ENCODE results near the gene CPNE6.
A peak's percentile ranks its signal among the peaks of the same experiment; 100 is the strongest.

Gene CPNE6

DNA sequence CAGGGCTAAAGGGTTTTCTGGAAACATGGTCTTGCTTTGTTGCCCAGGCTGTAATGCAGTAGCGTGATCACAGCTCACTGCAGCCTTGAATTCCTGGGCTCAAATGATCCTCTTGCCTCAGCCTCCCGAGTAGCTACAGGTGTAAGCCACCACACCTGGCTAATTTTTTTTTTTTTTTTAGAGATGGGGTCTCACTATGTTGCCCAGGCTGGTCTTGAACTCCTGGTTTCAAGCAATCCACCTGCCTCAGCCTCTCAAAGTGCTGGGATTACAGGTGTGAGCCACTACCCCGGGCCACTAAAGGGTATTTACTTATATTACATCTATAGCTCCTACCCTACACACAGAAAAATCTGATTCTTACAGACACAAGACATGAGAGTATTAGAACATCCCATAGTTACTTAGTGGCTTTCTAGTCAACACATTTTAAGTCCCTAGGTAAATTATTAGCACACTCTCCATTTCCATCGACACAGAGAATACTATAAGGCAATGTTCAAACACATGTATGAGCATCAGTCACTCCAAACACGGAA, 37.0 kb downstream of the CPNE6 start:
- DNase-seq, result no peak

DNA sequence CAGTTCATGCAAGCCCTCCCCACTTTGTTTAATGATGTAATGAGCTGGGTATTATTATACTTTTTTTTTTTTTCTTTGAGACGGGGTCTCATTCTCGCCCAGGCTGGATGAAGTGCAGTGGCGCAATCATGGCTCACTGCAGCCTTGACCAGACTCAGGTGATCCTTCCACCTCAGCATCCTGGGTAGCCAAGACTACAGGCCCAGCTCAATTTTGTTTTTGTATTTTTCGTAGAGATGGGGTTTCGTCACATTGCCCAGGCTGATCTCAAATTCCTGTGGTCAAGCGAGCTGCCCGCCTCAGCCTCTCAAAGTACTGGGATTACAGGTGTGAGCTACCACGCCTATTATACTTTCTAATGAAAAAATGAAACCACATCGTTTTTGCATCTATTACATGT, 38.7 kb downstream of the CPNE6 start:
- no peak for DNase-seq

- DNase-seq, result no peak
These were observed 39.2 kb downstream of the CPNE6 start for GRCh38 chr14:24110523-24110922.

GRCh38 chr14:24113379-24113800, 42.0 kb downstream of the CPNE6 start:
- peak in 1 of 2 donors; percentile 1 for DNase-seq

GRCh38 chr14:24113801-24114531, 42.6 kb downstream of the CPNE6 start:
- peak; percentile 90 to 93 for DNase-seq

- DNase-seq, result peak; percentile 96 to 99
These were observed 43.4 kb downstream of the CPNE6 start, which contains the start of the genes DCAF11 and NRL for GRCh38 chr14:24114532-24115421. TSS of gene DCAF11 (plus strand) at chr14:24114777. CDS start at chr14:24115595, 818 bp downstream. TSS of gene NRL (minus strand) at chr14:24114949. CDS start at chr14:24082848, 32,101 bp downstream.

DNA sequence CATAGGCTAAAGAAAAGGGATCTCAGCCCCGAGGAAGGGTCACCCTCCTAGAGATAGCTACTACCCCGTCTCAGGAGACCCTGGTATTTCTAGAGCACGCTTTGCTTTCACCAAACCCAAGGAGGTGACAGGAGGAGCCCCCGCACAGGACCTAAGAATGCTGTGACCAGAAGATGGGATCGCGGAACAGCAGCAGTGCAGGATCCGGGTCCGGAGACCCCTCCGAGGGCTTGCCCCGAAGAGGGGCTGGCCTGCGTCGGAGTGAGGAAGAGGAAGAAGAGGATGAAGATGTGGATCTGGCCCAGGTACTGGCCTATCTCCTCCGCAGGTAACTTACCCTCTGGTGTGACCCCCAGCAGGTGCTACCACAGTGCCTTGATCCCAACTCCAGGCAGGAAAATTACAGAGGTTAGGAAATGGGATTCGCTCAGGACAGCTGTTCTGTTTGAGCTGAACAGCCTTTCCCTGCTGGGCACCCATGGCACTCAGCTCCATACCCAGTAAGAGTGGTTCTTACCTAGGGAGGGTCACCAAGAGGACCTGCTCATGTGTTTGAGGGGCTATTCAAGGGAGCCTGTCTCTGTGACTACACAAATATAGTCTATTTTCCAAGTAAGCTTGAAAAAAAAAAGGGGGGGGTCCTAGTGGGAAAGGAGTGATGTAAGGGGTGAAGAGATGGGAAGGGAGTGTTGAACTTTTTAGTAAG, 44.2 kb downstream of the CPNE6 start:
- no peak for DNase-seq

- DNase-seq, result no peak
These were observed 44.9 kb downstream of the CPNE6 start for GRCh38 chr14:24116128-24116814.

GRCh38 chr14:24117179-24117578, 45.8 kb downstream of the CPNE6 start:
- DNase-seq, result no peak

- DNase-seq, result no peak
These were observed 48.3 kb downstream of the CPNE6 start for GRCh38 chr14:24119691-24120090.

DNA sequence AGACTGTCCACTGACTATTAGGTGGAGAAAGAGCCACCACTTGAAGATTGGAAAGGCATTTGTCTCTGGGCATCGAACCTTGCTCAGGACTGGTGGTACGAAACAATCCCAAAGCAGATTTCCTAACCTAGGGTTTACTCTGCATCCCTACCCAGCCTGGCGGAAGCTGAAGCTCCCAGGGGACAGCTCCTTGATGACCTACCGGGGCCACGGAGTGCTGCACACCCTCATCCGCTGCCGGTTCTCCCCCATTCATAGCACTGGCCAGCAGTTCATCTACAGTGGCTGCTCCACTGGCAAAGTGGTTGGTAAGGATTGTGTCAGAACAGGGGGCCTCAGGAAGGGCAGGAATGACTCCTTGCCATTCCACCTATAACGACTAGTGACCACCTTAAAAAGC, 49.8 kb downstream of the CPNE6 start:
- no peak for DNase-seq

DNA sequence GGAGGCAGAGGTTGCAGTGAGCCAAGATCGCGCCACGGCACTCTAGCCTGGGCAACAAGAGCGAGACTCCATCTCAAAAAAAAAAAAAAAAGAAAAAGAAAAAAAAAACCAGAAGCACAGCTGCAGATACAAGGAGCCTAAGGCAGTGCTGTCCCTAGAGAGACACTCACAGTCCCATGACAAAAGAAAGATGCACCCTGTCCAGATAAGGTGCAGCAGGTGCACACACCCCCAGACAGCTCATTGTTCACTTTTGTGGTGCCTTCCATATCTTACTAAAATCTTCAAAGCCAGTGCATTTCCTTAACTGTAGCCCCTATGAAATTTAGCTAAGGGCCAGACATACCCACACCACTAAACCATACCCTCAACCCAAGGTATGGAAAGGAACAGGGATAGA, 51.1 kb downstream of the CPNE6 start:
- no peak for DNase-seq

- no peak for DNase-seq
These were observed 51.5 kb downstream of the CPNE6 start for GRCh38 chr14:24122898-24123297.

GRCh38 chr14:24123424-24124417, 52.4 kb downstream of the CPNE6 start:
- DNase-seq, result no peak

DNA sequence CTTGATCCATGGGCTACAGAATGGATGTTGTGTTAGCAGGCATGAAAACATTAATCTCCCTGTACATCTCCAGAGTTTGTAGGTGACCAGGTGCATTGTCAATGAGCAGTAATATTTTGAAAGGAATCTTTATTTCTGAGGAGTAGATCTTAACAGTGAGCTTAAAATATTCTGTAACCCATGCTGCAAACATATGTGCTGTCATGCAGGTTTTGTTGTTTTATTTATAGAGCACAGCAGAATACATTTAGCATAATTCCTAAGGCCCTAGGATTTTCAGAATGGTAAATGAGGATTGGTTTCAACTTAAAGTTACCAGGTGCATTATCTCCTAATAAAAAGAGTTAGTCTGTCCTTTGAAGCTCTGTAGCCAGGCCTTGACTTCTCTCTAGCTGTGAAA, 55.6 kb downstream of the CPNE6 start:
- DNase-seq, result no peak

GRCh38 chr14:24127673-24128072, 56.3 kb downstream of the CPNE6 start:
- no peak for DNase-seq
